ENCODE results near the gene TMEFF1.

GRCh38 chr9:100555471-100555870, 82.5 kb downstream of the TMEFF1 start:
- TF ChIP-seq CTCF (IDR thresholded peaks at IDR 0.05; ENCODE audit: low read length) (no peak), EZH2 (IDR thresholded peaks at IDR 0.05; ENCODE audit: borderline replicate concordance, low read length) (no peak)

Measured in OCI-LY1 (cell line).